Gastroesophageal sphincter (tissue), 3 donors: ENCODE data around the gene SLC30A3.

ENCODE experiments used
- CTCF ChIP-seq, 4 experiments: fragments of 200-600 bp in 2 of 4; fragments of 450-650 bp in 2 of 4; sonication (generic) in 1 of 4; IDR thresholded peaks; one replicate each; pipeline ENCODE4 v1.5.1; 2017 to 2019; ENCODE audit warnings: antibody characterized with exemption in 4 of 4, mild to moderate bottlenecking in 2 of 4, moderate library complexity in 2 of 4
- POLR2A ChIP-seq, 2 donors: fragments of 450-650 bp; IDR thresholded peaks; one replicate each; pipeline ENCODE4 v1.6.1; 2017; ENCODE audit warnings: antibody characterized with exemption in 2 of 2, mild to moderate bottlenecking in 2 of 2, moderate library complexity in 1 of 2

GRCh38 chr2:27236136-27236535, 26.7 kb downstream of the SLC30A3 start:
- no peak for TF ChIP-seq CTCF (IDR thresholded peaks at IDR 0.05)
- TF ChIP-seq POLR2A (IDR thresholded peaks at IDR 0.05): no peak
